H1 (cell line): ENCODE results near the gene LRRC45. TPM values are rescaled to one million over a fixed set of nuclear protein-coding genes. Genes with fewer than 3 reads are reported as not detected.

Source experiments
- CTCF ChIA-PET: fragments of 300-600 bp; sonication (Branson Sonifier 250); formaldehyde crosslinking; loops from one replicate; lab custom pipeline; 2021; ENCODE audit not compliant: partially characterized antibody; lab: Charles Lee
- POLR2A ChIA-PET: fragments of 300-600 bp; sonication (Branson Sonifier 250); formaldehyde crosslinking; loops from one replicate; lab custom pipeline; 2021; ENCODE audit warnings: inconsistent platforms; ENCODE audit not compliant: partially characterized antibody; lab: Charles Lee
- DNase-seq, 2 experiments: peaks; one replicate each; pipeline versions ENCODE4 v3.0.0 to v3.0.0-alpha.2; 2010 to 2022; ENCODE audit warnings: low spot score in 2 of 2, low read depth in 1 of 2, mixed read lengths in 1 of 2
- FAIRE-seq: peaks from 2 replicates; lab custom pipeline; 2011; peaks lifted over from hg19 to GRCh38; lab: Jason Lieb, UNC
- H2AFZ ChIP-seq: 2 replicates; pipeline ENCODE4 v1.8.1; 2012; ENCODE audit warnings: low read length, inconsistent platforms
- H2AK5ac ChIP-seq: 2 replicates; pipeline ENCODE4 v1.6.1; 2013; ENCODE audit warnings: low read depth, low read length
- H2BK120ac ChIP-seq: replicated peaks from 2 replicates; pipeline ENCODE3; 2013; ENCODE audit warnings: low read depth, low read length, inconsistent platforms
- H2BK12ac ChIP-seq: 2 replicates; pipeline ENCODE4 v1.6.1; 2013; ENCODE audit warnings: low read depth, low read length
- H2BK15ac ChIP-seq: 2 replicates; pipeline ENCODE4 v1.6.1; 2013; ENCODE audit warnings: low read length
- H2BK20ac ChIP-seq: 2 replicates; pipeline ENCODE4 v1.6.1; 2013; ENCODE audit warnings: low read length
- H2BK5ac ChIP-seq: 2 replicates; pipeline ENCODE4 v1.6.1; 2013; ENCODE audit warnings: low read depth, low read length
- H3K14ac ChIP-seq: 2 replicates; pipeline ENCODE4 v1.6.1; 2013; ENCODE audit warnings: inconsistent platforms; ENCODE audit not compliant: insufficient read length
- H3K18ac ChIP-seq: 2 replicates; pipeline ENCODE4 v1.6.1; 2013; ENCODE audit warnings: low read length; ENCODE audit errors: extremely low read depth
- H3K23ac ChIP-seq: 2 replicates; pipeline ENCODE4 v1.6.1; 2013; ENCODE audit warnings: inconsistent platforms; ENCODE audit not compliant: insufficient read length
- H3K23me2 ChIP-seq: 2 replicates; pipeline ENCODE4 v1.6.1; 2013; ENCODE audit warnings: low read depth, low read length
- H3K27ac ChIP-seq: 2 replicates; pipeline ENCODE4 v1.6.1; 2011; ENCODE audit warnings: low read depth, low read length, inconsistent platforms
- H3K27me3 ChIP-seq, 4 experiments: replicated peaks in 1 of 4; 1 replicate in 1 of 4; 2 replicates in 3 of 4; pipeline versions ENCODE4 v1.6.1 to v1.8.1; 2011 to 2013; ENCODE audit warnings: low read length in 3 of 4, mild to moderate bottlenecking in 3 of 4, inconsistent platforms in 2 of 4, mixed read lengths in 2 of 4, moderate library complexity in 1 of 4; ENCODE audit not compliant: control insufficient read depth in 3 of 4, insufficient read depth in 3 of 4; ENCODE audit errors: extremely low read depth in 1 of 4
- H3K36me3 ChIP-seq, 4 experiments: 2 replicates each; pipeline versions ENCODE4 v1.6.1 to v1.8.1; 2011 to 2013; ENCODE audit warnings: mild to moderate bottlenecking in 4 of 4, low read length in 3 of 4, moderate library complexity in 2 of 4, control low read depth in 1 of 4, inconsistent platforms in 1 of 4; ENCODE audit not compliant: insufficient read depth in 4 of 4, control insufficient read depth in 2 of 4
- H3K4ac ChIP-seq: replicated peaks from 2 replicates; pipeline ENCODE3; 2013; ENCODE audit warnings: low read length, low read depth, mixed read lengths, inconsistent platforms; ENCODE audit not compliant: insufficient read length
- H3K4me1 ChIP-seq, 4 experiments: replicated peaks in 1 of 4; 1 replicate in 1 of 4; 2 replicates in 3 of 4; pipeline versions ENCODE4 v1.6.1 to v1.8.1; 2011 to 2013; ENCODE audit warnings: low read length in 3 of 4, inconsistent platforms in 2 of 4, mixed read lengths in 1 of 4; ENCODE audit not compliant: insufficient read depth in 4 of 4, control insufficient read depth in 3 of 4
- H3K4me2 ChIP-seq, 2 experiments: 2 replicates each; pipeline versions ENCODE4 v1.6.1 to v1.8.1; 2011 to 2013; ENCODE audit warnings: low read depth in 2 of 2, low read length in 2 of 2, control low read depth in 1 of 2, inconsistent platforms in 1 of 2, mild to moderate bottlenecking in 1 of 2; ENCODE audit not compliant: insufficient read depth in 1 of 2
- H3K4me3 ChIP-seq, 4 experiments: fragments of 200-600, 300-600 bp in 1 of 4; sonication (generic), shearing (Covaris generic), sonication (Bioruptor Twin) in 1 of 4; 2 replicates each; pipeline versions ENCODE4 v1.5.1 to v1.8.1; 2011 to 2016; ENCODE audit warnings: low read length in 4 of 4, low read depth in 3 of 4, control low read depth in 2 of 4, inconsistent platforms in 2 of 4, mild to moderate bottlenecking in 2 of 4, mixed read lengths in 1 of 4, moderate library complexity in 1 of 4; ENCODE audit not compliant: insufficient read depth in 2 of 4; ENCODE audit errors: extremely low read depth in 1 of 4
- H3K56ac ChIP-seq: replicated peaks from 2 replicates; pipeline ENCODE3; 2013; ENCODE audit warnings: low read depth, mild to moderate bottlenecking, mixed read lengths, low read length, inconsistent platforms; ENCODE audit not compliant: insufficient read length
- H3K79me1 ChIP-seq: 2 replicates; pipeline ENCODE4 v1.6.1; 2013; ENCODE audit warnings: low read depth, low read length, control low read depth
- H3K79me2 ChIP-seq, 2 experiments: 2 replicates each; pipeline versions ENCODE4 v1.6.1 to v1.8.1; 2012 to 2013; ENCODE audit warnings: low read length in 2 of 2, mild to moderate bottlenecking in 2 of 2, inconsistent platforms in 1 of 2; ENCODE audit not compliant: insufficient read depth in 2 of 2, control insufficient read depth in 1 of 2
- H3K9ac ChIP-seq, 4 experiments: replicated peaks in 1 of 4; 1 replicate in 1 of 4; 2 replicates in 3 of 4; pipeline versions ENCODE4 v1.6.1 to v1.8.1; 2011 to 2013; ENCODE audit warnings: low read depth in 3 of 4, low read length in 3 of 4, control low read depth in 2 of 4, mild to moderate bottlenecking in 2 of 4, moderate library complexity in 2 of 4, inconsistent platforms in 1 of 4; ENCODE audit errors: extremely low read depth in 1 of 4
- H3K9me3 ChIP-seq, 2 experiments: 2 replicates each; pipeline versions ENCODE4 v1.6.1 to v1.8.1; 2012 to 2013; ENCODE audit warnings: mild to moderate bottlenecking in 2 of 2, moderate library complexity in 2 of 2, control low read depth in 1 of 2, inconsistent platforms in 1 of 2, low read depth in 1 of 2, low read length in 1 of 2, mixed read lengths in 1 of 2; ENCODE audit not compliant: insufficient read depth in 2 of 2
- H4K20me1 ChIP-seq, 2 experiments: replicated peaks in 1 of 2; 2 replicates each; pipeline versions ENCODE3 to v1.8.1; 2011 to 2013; ENCODE audit warnings: inconsistent platforms in 2 of 2, low read length in 2 of 2, mild to moderate bottlenecking in 1 of 2; ENCODE audit not compliant: insufficient read depth in 2 of 2, control insufficient read depth in 1 of 2
- H4K5ac ChIP-seq: 2 replicates; pipeline ENCODE4 v1.6.1; 2013; ENCODE audit warnings: low read length, low read depth, mixed read lengths, inconsistent platforms; ENCODE audit not compliant: insufficient read length
- H4K8ac ChIP-seq: 2 replicates; pipeline ENCODE4 v1.8.0; 2013; ENCODE audit warnings: mild to moderate bottlenecking, moderate library complexity, low read length, inconsistent platforms; ENCODE audit not compliant: insufficient read depth; ENCODE audit errors: extremely low read depth
- H4K91ac ChIP-seq: replicated peaks from 2 replicates; pipeline ENCODE3; 2013; ENCODE audit warnings: low read length, mixed read lengths, inconsistent platforms; ENCODE audit not compliant: insufficient read length
- GABPA ChIP-seq: IDR thresholded peaks from 2 replicates; pipeline ENCODE4 v1.6.1; 2011; ENCODE audit warnings: mild to moderate bottlenecking, low read length, moderate library complexity, borderline replicate concordance; ENCODE audit not compliant: insufficient read depth
- HDAC6 ChIP-seq: IDR thresholded peaks from one replicate; pipeline ENCODE4 v1.7.1; 2012; ENCODE audit warnings: low read depth, mild to moderate bottlenecking, inconsistent platforms, low read length, moderate library complexity
- KDM4A ChIP-seq: IDR thresholded peaks from one replicate; pipeline ENCODE4 v1.7.1; 2012; ENCODE audit warnings: low read depth, mild to moderate bottlenecking, moderate library complexity, low read length, inconsistent platforms; ENCODE audit not compliant: severe bottlenecking
- KDM5A ChIP-seq: fragments of 200-600 bp; IDR thresholded peaks from 2 replicates; pipeline ENCODE4 v1.7.1; 2012; ENCODE audit warnings: mild to moderate bottlenecking, low read length, inconsistent platforms, mixed read lengths
- POU5F1 ChIP-seq: IDR thresholded peaks from 2 replicates; pipeline ENCODE4 v1.6.1; 2011; ENCODE audit warnings: low read depth, mild to moderate bottlenecking, low read length, moderate library complexity
- RFX5 ChIP-seq: IDR thresholded peaks from 2 replicates; pipeline ENCODE4 v1.6.1; 2011; ENCODE audit warnings: low read depth, low read length, improper control_type of control experiment, borderline replicate concordance
- SP4 ChIP-seq: IDR thresholded peaks from 2 replicates; pipeline ENCODE4 v1.6.1; 2012; ENCODE audit warnings: low read length, inconsistent platforms
- WGBS, 2 experiments: shearing (Covaris generic) in 1 of 2; methylation state at CpG; one replicate each; pipeline versions ENCODE4 v1.1.6 to v1.1.7; 2013 to 2015; ENCODE audit warnings: low lambda C conversion rate in 2 of 2, mixed read lengths in 2 of 2, inconsistent platforms in 1 of 2, low coverage in 1 of 2, missing lambda C conversion rate in 1 of 2; ENCODE audit not compliant: insufficient replicate concordance in 2 of 2, insufficient coverage in 1 of 2, insufficient read length in 1 of 2; ENCODE audit errors: extremely low coverage in 1 of 2, missing lambda C conversion rate in 1 of 2; 5-methylcytosine and 5-hydroxymethylcytosine counted together
- polyA plus RNA-seq, 7 experiments: library from polyadenylated mRNA; depleted of rRNA in 3 of 7; stranded (reverse) in 5 of 7; unstranded in 2 of 7; fragments of >200 nt in 5 of 7; fragments of 200-250 nt in 2 of 7; gene quantifications; 1 replicate in 5 of 7; 2 replicates in 1 of 7; 4 replicates in 1 of 7; pipeline versions ENCODE4 v1.2.1 to v1.2.3, GENCODE V29; 2011 to 2013; ENCODE audit warnings: missing spikeins in 2 of 7, mixed read lengths in 2 of 7
- total RNA-seq: library from RNA; stranded (reverse); fragmentation: NEBNext Ultra II Directional; extraction: Animal tissue kit (Norgen Biotek cat#: 25700); gene quantifications from 2 replicates; pipeline ENCODE4 v1.2.1, GENCODE V29; 2021
- TF ChIP-seq, protein P1 (sequence below): IDR thresholded peaks from 2 replicates; pipeline ENCODE4 v1.6.1; 2012; ENCODE audit warnings: inconsistent platforms

The LRRC45 gene
- total and polyA plus RNA-seq, 2 of the 8 experiments (the other 6 are each of a cell fraction or from before 2014, with no cell fraction given) = 11.5 to 29.0 TPM

DNA sequence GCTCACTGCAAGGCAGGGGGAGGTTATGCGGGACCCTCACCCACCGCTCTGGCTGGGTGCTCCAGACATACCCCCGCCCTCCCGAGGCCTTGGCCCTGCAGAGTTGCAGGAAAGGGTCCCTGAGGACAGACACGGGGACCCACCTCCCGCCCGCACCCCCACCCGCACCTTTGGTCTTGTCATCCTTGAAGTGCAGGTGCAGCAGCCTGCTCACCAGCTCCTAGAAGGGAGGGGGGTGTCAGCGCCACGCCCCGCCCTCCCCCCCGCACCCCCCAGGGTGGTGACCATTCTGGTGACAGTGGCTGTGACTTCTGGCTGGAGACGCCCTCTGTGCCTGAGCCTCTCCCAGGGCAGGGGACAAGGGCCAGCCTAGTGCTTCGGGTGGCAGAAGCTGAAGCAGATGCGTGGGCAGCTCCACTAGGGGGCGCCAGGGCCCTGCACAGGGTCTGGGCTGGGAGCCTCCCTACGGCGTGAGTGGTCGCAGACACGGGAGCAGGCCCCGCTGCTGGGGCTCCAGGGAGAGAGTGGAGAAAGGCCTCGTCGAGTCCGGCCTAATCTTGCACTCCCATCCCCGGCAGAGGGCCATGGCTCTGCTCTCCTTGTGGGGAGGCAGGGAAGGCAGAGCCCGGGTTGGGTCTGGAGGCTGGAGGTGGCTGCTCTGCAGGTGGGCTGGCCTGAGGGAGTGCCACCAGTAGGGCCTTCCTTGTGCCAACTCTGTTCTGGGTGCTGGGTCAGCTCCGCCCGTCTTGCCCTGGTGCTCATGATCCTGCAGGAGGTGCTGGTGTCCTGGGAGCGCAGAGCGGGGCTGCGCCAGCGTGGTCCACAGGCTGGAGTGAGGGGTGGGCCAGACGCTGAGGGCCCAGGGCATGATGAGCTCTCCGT is 3.2 kb upstream of the LRRC45 start:
- H4K91ac ChIP-seq = no peak overlapping the region
- no peaks in the 10 kb centered on the region for H3K27me3 ChIP-seq
- H4K5ac ChIP-seq = no peak overlapping the region
- FAIRE-seq (no peak), DNase-seq (peak in 1 of 2 experiments; percentile 93)
- no peak overlapping the region for H2AFZ ChIP-seq
- H2BK12ac ChIP-seq = no peak overlapping the region
- H3K4ac ChIP-seq = no peak overlapping the region
- no peak overlapping the region for H2AK5ac ChIP-seq
- no peak overlapping the region for H2BK120ac ChIP-seq
- H3K56ac ChIP-seq = no peak overlapping the region
- H3K36me3 ChIP-seq = no peaks in the 10 kb centered on the region
- no peak overlapping the region for H2BK20ac ChIP-seq
- no peak overlapping the region for H3K14ac ChIP-seq
- no peak overlapping the region for H3K4me3 ChIP-seq
- no peak overlapping the region for H3K9ac ChIP-seq
- POLR2A ChIA-PET = interaction anchor here (0.6 to 4.3 kb wide), 25 partner anchors 11 to 147 kb away, joined by 3 to 13 read pairs (median 5); partner anchors contain the start of genes DCXR, DUS1L, FASN and GPS1
- H2BK15ac ChIP-seq = no peak overlapping the region
- H3K18ac ChIP-seq = no peak overlapping the region
- H3K4me2 ChIP-seq = no peak overlapping the region
- CTCF ChIA-PET = interaction anchor here (0.5 to 4.7 kb wide), 49 partner anchors 9 to 420 kb away, joined by 3 to 29 read pairs (median 4); partner anchors contain the start of genes ASPSCR1, DCXR, DUS1L and MAFG
- no peak overlapping the region for H3K27ac ChIP-seq
- H3K4me1 ChIP-seq = peaks cover 0 to 14% (median 8%) of the 10 kb centered on the region in 4 experiments; a peak in 5 of 7 replicates
- 66% methylated on average over 30 of the region's 34 CpGs; no CpG with 5 or more reads in 1 of the 2 experiments for whole genome bisulfite sequencing, 2 experiments
- no peak overlapping the region for H2BK5ac ChIP-seq
- peaks cover 12% of the 10 kb centered on the region for H3K23me2 ChIP-seq
- H4K8ac ChIP-seq = no peak overlapping the region; the same call in 1 of the 2 replicates
- peaks cover 7 to 15% of the 10 kb centered on the region in 2 experiments for H4K20me1 ChIP-seq
- H3K79me2 ChIP-seq = peaks cover 0 to 12% of the 10 kb centered on the region in 2 experiments; a peak in 1 of 4 replicates
- no peaks in the 10 kb centered on the region for H3K9me3 ChIP-seq
- H3K23ac ChIP-seq = no peak overlapping the region
- peaks cover 4% of the 10 kb centered on the region; the same call in 1 of the 2 replicates for H3K79me1 ChIP-seq
- no peak for TF ChIP-seq KDM4A
- TF ChIP-seq KDM5A = no peak
- no peak for TF ChIP-seq HDAC6
- peak; percentile 77; the same call in 1 of the 2 replicates for TF ChIP-seq GABPA
- TF ChIP-seq, protein P1, sequence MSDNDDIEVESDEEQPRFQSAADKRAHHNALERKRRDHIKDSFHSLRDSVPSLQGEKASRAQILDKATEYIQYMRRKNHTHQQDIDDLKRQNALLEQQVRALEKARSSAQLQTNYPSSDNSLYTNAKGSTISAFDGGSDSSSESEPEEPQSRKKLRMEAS = no peak
- no peak for TF ChIP-seq RFX5
- TF ChIP-seq SP4 = no peak
- no peak for TF ChIP-seq POU5F1
